ENCODE data around the gene IDE. TPM values are rescaled to one million over a fixed set of nuclear protein-coding genes. Genes with fewer than 3 reads are reported as not detected.
A peak's percentile ranks its signal among the peaks of the same experiment; 100 is the strongest.

The IDE gene
- total RNA-seq, 4 donors from 2014 or later, result 22.1 to 32.9 (median 24.4) TPM

DNA sequence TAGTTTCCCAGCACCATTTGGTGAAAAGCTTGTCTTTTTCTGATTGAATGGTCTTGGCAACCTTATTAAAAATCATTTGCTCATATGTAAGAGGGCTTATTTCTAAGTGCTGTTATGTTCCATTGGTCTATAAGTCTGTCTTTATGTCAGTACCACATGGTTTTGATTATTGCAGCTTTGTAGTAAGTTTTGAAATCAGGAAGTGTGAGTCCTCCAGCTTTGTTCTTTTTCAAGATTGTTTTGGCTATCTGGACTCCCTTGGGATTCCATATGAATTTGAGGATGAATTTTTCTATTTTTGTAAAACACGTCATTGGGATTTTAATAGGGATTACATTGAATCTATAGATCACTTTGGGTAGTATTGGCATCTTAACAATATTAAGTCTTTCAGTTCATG, 24.4 kb upstream of the IDE start:
- Histone ChIP-seq H3K4me3 (no peak overlapping the region), H3K4me1 (peaks cover 0 to 11% (median 7%) of the 10 kb centered on the region in 4 donors), H3K36me3 (no peaks in the 10 kb centered on the region), H3K27me3 (no peaks in the 10 kb centered on the region), H3K9me3 (no peaks in the 10 kb centered on the region), H3K27ac (no peak overlapping the region)
- intact Hi-C loops (cut with DNase I; ENCODE audit: low total_unique reads) (no loop called here), in situ Hi-C loops (cut with MboI; ENCODE audit: low pct_ligation_motif_present in 1 of 4, low pct_unique_long_range_greater_than_20kb in 1 of 4, low sequenced_read_pairs in 3 of 4) (no loop called here)
- DNase-seq, result no peak
- 92 to 100% methylated on average over 1 of the region's 1 CpG for WGBS, 2 donors (ENCODE audit: low coverage in 1 of 2)
- TF ChIP-seq EP300 (IDR thresholded peaks at IDR 0.05; ENCODE audit: low read depth) (no peak), POLR2AphosphoS5 (IDR thresholded peaks at IDR 0.05) (no peak), POLR2A (IDR thresholded peaks at IDR 0.05) (no peak)
- TF ChIP-seq, protein P1, sequence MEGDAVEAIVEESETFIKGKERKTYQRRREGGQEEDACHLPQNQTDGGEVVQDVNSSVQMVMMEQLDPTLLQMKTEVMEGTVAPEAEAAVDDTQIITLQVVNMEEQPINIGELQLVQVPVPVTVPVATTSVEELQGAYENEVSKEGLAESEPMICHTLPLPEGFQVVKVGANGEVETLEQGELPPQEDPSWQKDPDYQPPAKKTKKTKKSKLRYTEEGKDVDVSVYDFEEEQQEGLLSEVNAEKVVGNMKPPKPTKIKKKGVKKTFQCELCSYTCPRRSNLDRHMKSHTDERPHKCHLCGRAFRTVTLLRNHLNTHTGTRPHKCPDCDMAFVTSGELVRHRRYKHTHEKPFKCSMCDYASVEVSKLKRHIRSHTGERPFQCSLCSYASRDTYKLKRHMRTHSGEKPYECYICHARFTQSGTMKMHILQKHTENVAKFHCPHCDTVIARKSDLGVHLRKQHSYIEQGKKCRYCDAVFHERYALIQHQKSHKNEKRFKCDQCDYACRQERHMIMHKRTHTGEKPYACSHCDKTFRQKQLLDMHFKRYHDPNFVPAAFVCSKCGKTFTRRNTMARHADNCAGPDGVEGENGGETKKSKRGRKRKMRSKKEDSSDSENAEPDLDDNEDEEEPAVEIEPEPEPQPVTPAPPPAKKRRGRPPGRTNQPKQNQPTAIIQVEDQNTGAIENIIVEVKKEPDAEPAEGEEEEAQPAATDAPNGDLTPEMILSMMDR (IDR thresholded peaks at IDR 0.05), result no peak

DNA sequence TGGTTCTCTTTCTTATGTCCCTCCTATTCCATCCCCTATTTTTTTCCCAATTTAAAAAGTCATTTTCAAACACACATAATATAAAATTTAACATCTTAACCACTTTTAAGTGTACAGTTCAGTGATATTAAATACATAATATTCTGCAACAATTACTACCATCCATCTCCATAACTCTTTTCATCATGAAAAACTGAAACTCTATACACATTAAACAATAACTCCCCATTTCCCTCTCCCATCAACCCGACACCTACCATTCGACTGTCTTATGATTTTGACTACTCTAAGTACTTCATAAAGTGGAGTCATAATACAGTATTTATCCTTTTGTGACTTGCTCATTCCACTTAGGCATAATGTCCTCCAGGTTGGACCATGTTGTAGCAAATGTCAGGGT, 21.6 kb upstream of the IDE start:
- TF ChIP-seq EP300 (IDR thresholded peaks at IDR 0.05; ENCODE audit: low read depth), result no peak
- no peak for TF ChIP-seq POLR2AphosphoS5 (IDR thresholded peaks at IDR 0.05)
- TF ChIP-seq POLR2A (IDR thresholded peaks at IDR 0.05), result no peak
- TF ChIP-seq, protein P1 (IDR thresholded peaks at IDR 0.05), result no peak
- Histone ChIP-seq H3K4me1 (peaks cover 6 to 20% (median 16%) of the 10 kb centered on the region in 4 donors), H3K36me3 (no peaks in the 10 kb centered on the region), H3K27me3 (no peaks in the 10 kb centered on the region), H3K9me3 (no peaks in the 10 kb centered on the region), H3K27ac (no peak overlapping the region), H3K4me3 (no peak overlapping the region)
- in situ Hi-C loops (cut with MboI; ENCODE audit: low pct_ligation_motif_present in 1 of 4, low pct_unique_long_range_greater_than_20kb in 1 of 4, low sequenced_read_pairs in 3 of 4), result no loop called here
- WGBS, 2 donors (ENCODE audit: low coverage in 1 of 2), result 81 to 85% methylated on average over 2 of the region's 2 CpGs
- intact Hi-C loops (cut with DNase I; ENCODE audit: low total_unique reads), result no loop called here
- no peak for DNase-seq

DNA sequence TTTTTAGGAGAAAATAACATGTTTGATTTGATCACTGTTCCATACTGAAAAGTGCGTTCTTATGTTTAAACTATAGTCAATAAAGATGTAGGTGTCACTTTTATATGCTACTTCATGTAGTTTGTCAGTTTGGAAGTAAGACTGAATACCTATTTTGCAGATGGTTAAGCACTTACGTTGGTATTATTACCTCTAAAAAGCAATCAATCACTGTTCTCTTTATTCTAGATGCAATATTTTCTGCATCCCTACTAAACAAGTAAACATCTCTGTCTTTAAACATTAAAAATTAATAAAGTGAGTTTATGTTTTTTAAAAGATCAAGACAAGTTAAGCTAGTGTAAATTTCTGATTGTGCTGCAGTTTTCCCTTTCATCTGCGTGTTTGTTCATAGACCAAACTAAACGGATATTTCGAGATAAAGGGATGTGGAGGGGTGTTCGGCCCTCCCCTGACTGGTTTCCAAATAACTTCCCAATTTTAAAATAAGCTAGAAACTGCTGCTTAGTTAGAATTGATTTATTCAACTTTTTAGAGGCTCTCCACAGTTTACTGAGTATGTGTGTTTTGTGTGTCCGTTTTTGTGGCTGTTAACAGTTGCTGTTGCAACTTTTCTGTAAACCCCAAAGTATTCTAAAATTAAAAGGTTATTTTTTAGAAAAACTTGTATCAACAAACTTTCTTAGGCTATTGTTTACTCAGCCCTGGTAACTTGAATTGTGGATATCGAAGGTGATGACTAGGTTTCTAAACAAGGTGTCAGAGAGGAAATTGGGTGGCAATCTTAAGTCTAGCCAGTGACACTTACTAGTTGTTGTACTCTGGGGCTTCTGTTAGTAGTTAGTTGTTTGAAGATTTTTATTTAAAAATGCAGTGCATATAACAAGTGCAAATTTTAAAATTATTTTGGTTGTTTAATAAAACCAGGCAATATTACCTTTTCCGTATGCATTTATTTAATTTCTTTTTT, 20.0 kb upstream of the IDE start:
- intact Hi-C loops (cut with DNase I; ENCODE audit: low total_unique reads) (no loop called here), in situ Hi-C loops (cut with MboI; ENCODE audit: low pct_ligation_motif_present in 1 of 4, low pct_unique_long_range_greater_than_20kb in 1 of 4, low sequenced_read_pairs in 3 of 4) (no loop called here)
- Histone ChIP-seq H3K27me3 (no peaks in the 10 kb centered on the region), H3K4me1 (peaks cover 6 to 20% (median 16%) of the 10 kb centered on the region in 4 donors), H3K27ac (peak overlapping the region; percentile 94 to 98 (median 96)), H3K36me3 (no peaks in the 10 kb centered on the region), H3K9me3 (no peaks in the 10 kb centered on the region), H3K4me3 (peak overlapping the region; percentile 61 to 87 (median 80))
- TF ChIP-seq EP300 (IDR thresholded peaks at IDR 0.05; ENCODE audit: low read depth) (no peak), POLR2A (IDR thresholded peaks at IDR 0.05) (no peak), POLR2AphosphoS5 (IDR thresholded peaks at IDR 0.05) (no peak)
- TF ChIP-seq, protein P1 (IDR thresholded peaks at IDR 0.05), result no peak
- 6 to 7% methylated on average over 9 of the region's 9 CpGs for WGBS, 2 donors (ENCODE audit: low coverage in 1 of 2)
- no peak for DNase-seq

DNA sequence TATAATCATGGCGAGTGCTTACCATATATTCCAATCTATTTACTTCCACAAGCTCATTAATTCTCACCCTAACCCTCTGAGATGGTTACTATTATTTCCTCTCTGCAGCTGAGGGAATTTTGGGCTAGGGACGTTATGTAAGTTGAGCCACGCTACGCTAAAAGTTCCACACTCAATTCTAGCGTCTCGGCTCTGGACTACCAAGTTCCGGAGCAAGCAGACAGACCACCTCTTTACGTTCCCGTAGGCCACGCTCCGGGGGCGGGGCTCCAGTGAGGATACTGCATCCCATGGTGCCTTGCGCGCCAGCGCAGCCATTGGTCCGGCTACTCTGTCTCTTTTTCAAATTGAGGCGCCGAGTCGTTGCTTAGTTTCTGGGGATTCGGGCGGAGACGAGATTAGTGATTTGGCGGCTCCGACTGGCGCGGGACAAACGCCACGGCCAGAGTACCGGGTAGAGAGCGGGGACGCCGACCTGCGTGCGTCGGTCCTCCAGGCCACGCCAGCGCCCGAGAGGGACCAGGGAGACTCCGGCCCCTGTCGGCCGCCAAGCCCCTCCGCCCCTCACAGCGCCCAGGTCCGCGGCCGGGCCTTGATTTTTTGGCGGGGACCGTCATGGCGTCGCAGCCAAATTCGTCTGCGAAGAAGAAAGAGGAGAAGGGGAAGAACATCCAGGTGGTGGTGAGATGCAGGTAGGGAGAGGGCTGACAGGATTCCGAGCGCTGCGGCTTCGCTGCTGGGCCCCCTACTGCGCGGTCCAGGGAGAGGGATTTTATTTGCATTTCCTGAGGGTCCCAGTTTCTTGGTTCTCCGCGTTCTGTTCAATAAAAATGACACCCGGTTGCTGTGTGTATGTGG, 19.1 kb upstream of the IDE start, which contains the start of gene KIF11:
Gene KIF11 (plus strand): TSS at position 370 of the 858 bp plus-strand sequence. CDS start 246 bp downstream, at position 616.
- TF ChIP-seq POLR2AphosphoS5 (IDR thresholded peaks at IDR 0.05) (peak; percentile 96 to 98 (median 97)), EP300 (IDR thresholded peaks at IDR 0.05; ENCODE audit: low read depth) (no peak), POLR2A (IDR thresholded peaks at IDR 0.05) (peak; percentile 97)
- TF ChIP-seq, protein P1 (IDR thresholded peaks at IDR 0.05), result peak in 1 of 5 experiments; percentile 9
- in situ Hi-C loops (cut with MboI; ENCODE audit: low pct_ligation_motif_present in 1 of 4, low pct_unique_long_range_greater_than_20kb in 1 of 4, low sequenced_read_pairs in 3 of 4), result no loop called here

More for the DNA sequence above, 19.1 kb upstream of the IDE start, which contains the start of gene KIF11:
- Histone ChIP-seq H3K4me3 (peak within 1 kb of the TSS; percentile 61 to 87 (median 80)), H3K36me3 (no peaks in the 10 kb centered on the region), H3K27me3 (no peaks in the 10 kb centered on the region), H3K9me3 (no peaks in the 10 kb centered on the region), H3K4me1 (peaks cover 6 to 20% (median 16%) of the 10 kb centered on the region in 4 donors), H3K27ac (peak within 1 kb of the TSS; percentile 94 to 98 (median 96))
- DNase-seq, result peak; percentile 98
- WGBS, 2 donors (ENCODE audit: low coverage in 1 of 2), result 1 to 3% methylated on average over 4 to 54 of the region's 61 CpGs
- intact Hi-C loops (cut with DNase I; ENCODE audit: low total_unique reads), result no loop called here

All from transverse colon (tissue), 4 donors.